PFSK-1 (cell line): Measurements from ENCODE around the gene LRCH4. TPM values are rescaled to one million over a fixed set of nuclear protein-coding genes. Genes with fewer than 3 reads are reported as not detected.

ENCODE experiments used
- FOXP2 ChIP-seq: optimal IDR thresholded peaks from 2 replicates; pipeline ENCODE3; 2011; ENCODE audit warnings: borderline replicate concordance, control low read depth, inconsistent platforms; ENCODE audit not compliant: insufficient read depth; ENCODE audit errors: extremely low read length, extremely low read depth
- POLR2AphosphoS5 ChIP-seq: IDR thresholded peaks from 2 replicates; pipeline ENCODE4 v1.6.1; 2012; ENCODE audit warnings: low read depth, mild to moderate bottlenecking, control low read depth, low read length, moderate library complexity
- REST ChIP-seq, 2 experiments: IDR thresholded peaks; 2 replicates each; pipeline versions ENCODE4 v1.6.1 to v1.8.0; 2011 to 2012; ENCODE audit warnings: low read depth in 2 of 2, low read length in 2 of 2, control low read depth in 1 of 2, inconsistent platforms in 1 of 2, mild to moderate bottlenecking in 1 of 2, moderate library complexity in 1 of 2; ENCODE audit not compliant: insufficient read depth in 1 of 2
- SIN3A ChIP-seq: IDR thresholded peaks from 2 replicates; pipeline ENCODE4 v1.6.1; 2012; ENCODE audit warnings: mild to moderate bottlenecking, low read length, moderate library complexity, borderline replicate concordance; ENCODE audit not compliant: insufficient read depth
- TAF1 ChIP-seq: IDR thresholded peaks from 2 replicates; pipeline ENCODE4 v1.6.1; 2012; ENCODE audit warnings: low read length, control low read depth, borderline replicate concordance; ENCODE audit not compliant: insufficient read depth
- polyA plus RNA-seq: library from polyadenylated mRNA; unstranded; fragments of >200 nt; gene quantifications from one replicate; pipeline ENCODE4 v1.2.1, GENCODE V29; 2012; ENCODE audit warnings: low read depth, missing spikeins; ENCODE audit not compliant: insufficient read length

The LRCH4 gene, protein sequence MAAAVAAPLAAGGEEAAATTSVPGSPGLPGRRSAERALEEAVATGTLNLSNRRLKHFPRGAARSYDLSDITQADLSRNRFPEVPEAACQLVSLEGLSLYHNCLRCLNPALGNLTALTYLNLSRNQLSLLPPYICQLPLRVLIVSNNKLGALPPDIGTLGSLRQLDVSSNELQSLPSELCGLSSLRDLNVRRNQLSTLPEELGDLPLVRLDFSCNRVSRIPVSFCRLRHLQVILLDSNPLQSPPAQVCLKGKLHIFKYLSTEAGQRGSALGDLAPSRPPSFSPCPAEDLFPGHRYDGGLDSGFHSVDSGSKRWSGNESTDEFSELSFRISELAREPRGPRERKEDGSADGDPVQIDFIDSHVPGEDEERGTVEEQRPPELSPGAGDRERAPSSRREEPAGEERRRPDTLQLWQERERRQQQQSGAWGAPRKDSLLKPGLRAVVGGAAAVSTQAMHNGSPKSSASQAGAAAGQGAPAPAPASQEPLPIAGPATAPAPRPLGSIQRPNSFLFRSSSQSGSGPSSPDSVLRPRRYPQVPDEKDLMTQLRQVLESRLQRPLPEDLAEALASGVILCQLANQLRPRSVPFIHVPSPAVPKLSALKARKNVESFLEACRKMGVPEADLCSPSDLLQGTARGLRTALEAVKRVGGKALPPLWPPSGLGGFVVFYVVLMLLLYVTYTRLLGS
- polyA plus RNA-seq = 58.0 TPM

DNA sequence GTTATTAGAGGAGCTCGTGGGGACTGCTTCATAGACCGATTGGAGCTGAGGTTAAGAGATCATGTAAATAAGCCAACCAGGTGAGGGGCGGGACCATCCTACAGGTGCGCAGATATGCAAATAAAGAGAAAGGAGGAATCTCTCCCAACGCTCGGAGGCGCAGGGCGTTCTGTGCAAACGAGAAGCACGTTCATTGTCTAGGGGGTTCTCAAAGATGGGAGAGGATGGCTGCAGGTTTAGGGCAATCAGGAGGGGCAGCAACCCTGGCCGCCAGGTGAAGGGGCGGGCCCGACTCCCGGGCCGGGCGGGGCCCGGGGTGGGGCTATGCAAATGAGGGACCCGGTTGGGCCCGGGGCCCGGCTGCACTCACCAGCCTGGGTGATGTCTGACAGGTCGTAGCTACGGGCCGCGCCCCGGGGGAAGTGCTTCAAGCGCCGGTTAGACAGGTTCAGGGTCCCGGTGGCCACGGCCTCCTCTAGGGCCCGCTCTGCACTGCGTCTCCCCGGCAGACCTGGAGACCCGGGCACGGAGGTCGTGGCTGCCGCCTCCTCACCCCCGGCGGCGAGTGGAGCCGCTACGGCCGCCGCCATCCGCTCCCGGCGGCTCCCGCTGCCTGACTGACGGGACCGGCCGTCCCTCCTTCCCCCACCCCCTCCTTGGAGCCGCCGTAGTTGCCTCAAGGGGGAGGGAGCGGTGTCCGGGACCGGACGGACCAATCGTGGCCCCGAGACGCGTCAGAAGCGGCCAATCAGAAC lies at the start of gene LRCH4:
TSS of gene LRCH4 (minus strand) at position 619 of the 755 bp plus-strand sequence. CDS start at position 590, 29 bp downstream.
- TF ChIP-seq FOXP2 = no peak
- peak; percentile 92; the same call in 1 of the 2 replicates for TF ChIP-seq TAF1
- peak; percentile 95 for TF ChIP-seq POLR2AphosphoS5
- 0 out of 4 replicates have a peak, but pooled peaks of 1 of the 2 experiments have one; percentile 26 for TF ChIP-seq REST (IDR thresholded peaks at IDR 0.05; ENCODE audit: insufficient read depth in 1 of 2, low read depth in 2 of 2, low read length in 2 of 2)

DNA sequence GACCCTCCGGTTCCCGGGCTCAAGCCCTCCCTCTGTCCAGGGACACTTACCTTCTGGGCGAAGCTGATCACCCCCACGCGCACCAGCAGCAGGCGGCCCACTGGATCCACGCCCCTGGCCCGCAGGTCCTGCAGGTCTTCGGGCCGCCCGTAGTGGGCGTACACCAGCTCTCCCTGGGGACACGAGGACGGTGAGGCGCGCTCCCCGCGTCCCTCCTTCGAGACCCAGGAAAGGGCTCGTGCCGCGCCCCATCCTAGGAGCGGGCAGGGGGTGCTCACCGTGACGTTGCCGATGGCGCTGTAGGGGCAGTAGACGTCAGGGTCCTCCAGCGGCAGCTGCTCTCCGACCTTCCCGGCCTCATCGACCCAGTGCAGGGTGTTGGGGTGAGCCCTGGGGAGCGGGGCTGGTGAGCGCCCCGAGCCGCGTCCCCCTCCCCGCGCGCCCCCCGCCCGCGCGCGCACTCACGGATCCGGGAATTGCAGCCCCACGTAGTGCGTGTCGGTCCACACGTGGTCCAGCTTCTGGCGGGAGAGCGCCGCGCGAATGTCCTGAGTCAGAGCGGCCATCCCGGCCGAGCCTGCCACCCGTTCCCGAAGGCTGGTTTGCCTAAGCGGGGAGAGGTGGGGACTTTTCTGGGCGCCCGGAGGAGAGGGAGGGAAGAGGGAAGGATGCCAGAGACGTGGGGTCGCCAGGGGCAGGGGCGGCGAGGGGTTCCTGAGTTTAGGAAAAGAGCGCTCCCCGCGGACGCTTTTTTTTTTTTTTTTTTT lies 47.2 kb upstream of the LRCH4 start:
- TF ChIP-seq SIN3A = no peak
- no peak for TF ChIP-seq REST (IDR thresholded peaks at IDR 0.05; ENCODE audit: insufficient read depth in 1 of 2, low read depth in 2 of 2, low read length in 2 of 2)
- no peak for TF ChIP-seq FOXP2
- no peak for TF ChIP-seq POLR2AphosphoS5
- no peak for TF ChIP-seq TAF1

- TF ChIP-seq SIN3A (no peak), REST (IDR thresholded peaks at IDR 0.05; ENCODE audit: insufficient read depth in 1 of 2, low read depth in 2 of 2, low read length in 2 of 2) (no peak), TAF1 (no peak), FOXP2 (no peak), POLR2AphosphoS5 (no peak)
These were observed 44.1 kb upstream of the LRCH4 start for GRCh38 chr7:100630066-100630465.

GRCh38 chr7:100629117-100629716 lies 43.3 kb upstream of the LRCH4 start:
- no peak for TF ChIP-seq POLR2AphosphoS5
- no peak for TF ChIP-seq FOXP2
- TF ChIP-seq REST (IDR thresholded peaks at IDR 0.05; ENCODE audit: insufficient read depth in 1 of 2, low read depth in 2 of 2, low read length in 2 of 2) = no peak
- TF ChIP-seq SIN3A = no peak
- TF ChIP-seq TAF1 = no peak
